ENCODE data around the gene MYO16.

The MYO16 gene

DNA sequence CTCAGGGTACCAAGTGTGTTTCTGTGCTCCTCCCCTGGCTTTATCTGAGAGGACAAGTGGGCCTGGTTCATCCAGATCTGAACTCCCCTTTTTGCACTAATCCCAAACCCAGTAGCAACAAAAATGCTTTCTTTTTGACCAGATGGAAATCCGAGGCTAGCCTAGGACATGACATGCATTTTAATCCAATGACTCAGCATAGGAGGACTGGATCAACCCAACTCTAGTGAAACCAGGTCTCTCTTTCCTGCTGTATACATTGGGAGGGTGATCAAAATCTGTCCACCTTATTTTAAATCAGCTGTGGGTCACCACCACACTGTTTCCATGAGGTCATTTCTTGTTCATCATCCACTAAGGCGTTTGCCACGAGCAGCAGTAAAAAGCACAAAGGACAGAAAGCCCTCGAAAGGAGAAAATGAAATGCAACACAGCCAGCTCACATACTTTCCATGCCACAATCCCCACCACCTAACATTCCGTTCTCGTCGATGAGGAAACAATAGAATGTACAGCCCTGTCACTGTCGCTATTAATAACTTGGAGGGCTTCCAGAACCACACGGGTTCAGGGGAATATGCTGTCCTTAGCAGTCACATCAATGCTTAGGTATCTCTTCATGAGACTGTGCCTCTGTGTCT, 614.0 kb downstream of the MYO16 start:
- DNase-seq (ENCODE audit: low read depth): no peak

DNA sequence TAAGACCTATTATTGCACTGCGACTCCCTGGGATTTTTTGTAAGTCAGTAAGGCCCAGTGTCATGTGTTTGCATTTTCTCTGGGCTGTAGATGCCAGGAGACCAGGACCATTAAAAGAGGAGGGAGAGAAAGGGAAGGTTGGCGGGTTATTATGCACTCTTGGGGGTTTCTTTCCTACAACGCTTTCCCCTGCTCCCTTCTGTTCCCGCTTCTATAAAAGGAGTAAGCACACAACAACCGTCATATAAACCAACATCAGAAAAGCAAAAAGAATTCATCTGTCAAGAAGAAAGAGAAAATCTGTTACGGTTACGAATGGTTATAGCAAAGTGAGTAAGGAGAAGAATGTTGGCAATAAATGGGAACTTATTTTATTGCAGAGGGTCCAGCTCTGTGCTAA, 615.2 kb downstream of the MYO16 start:
- no peak for DNase-seq (ENCODE audit: low read depth)

DNA sequence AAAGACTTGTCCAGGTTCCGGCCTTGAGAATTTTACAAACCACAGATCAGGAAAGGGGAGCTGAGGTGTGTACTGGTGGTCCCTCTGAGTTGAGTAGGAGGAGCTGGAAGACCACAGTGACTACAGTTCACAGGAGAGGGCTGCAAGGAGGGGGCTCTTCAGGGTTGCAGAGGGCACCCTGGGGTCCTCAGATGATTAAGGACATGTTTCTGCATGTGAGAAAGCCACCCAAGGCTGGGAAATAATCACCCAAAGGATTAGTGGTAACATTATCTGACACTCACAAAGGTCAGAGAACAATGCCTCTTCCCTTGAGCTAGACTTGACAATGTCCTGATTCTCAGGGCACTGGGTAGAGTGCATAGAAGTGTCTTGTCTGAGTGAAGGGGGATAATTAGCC, 616.6 kb downstream of the MYO16 start:
- no peak for DNase-seq (ENCODE audit: low read depth)

GRCh38 chr13:109249780-109250528, 620.5 kb downstream of the MYO16 start:
- DNase-seq (ENCODE audit: low read depth): no peak

GRCh38 chr13:109251956-109252355, 622.5 kb downstream of the MYO16 start:
- DNase-seq (ENCODE audit: low read depth): no peak

GRCh38 chr13:109253316-109253715, 623.9 kb downstream of the MYO16 start:
- no peak for DNase-seq (ENCODE audit: low read depth)

- DNase-seq (ENCODE audit: low read depth): no peak
Observed at GRCh38 chr13:109254274-109254673, 624.9 kb downstream of the MYO16 start.

GRCh38 chr13:109255141-109255856, 625.9 kb downstream of the MYO16 start:
- DNase-seq (ENCODE audit: low read depth): no peak

GRCh38 chr13:109256866-109257760, 627.7 kb downstream of the MYO16 start:
- no peak for DNase-seq (ENCODE audit: low read depth)

All from activated gamma-delta T cell treated with anti-CD3 and anti-CD28 coated beads, Interleukin-2, amount 50 U/mL, for 16 hours (primary cell).